Heart left ventricle (tissue), 16 donors: ENCODE measurements around the gene PKN2. TPM values are rescaled to one million over a fixed set of nuclear protein-coding genes. Genes with fewer than 3 reads are reported as not detected.

Experiments
- ATAC-seq, 4 donors: fragments of 200-7000 bp; cut with Tn5 transposase; one replicate each; pipeline ENCODE4 v1.9.1; 2020 to 2022; ENCODE audit warnings: moderate library complexity in 4 of 4, mild to moderate bottlenecking in 3 of 4, moderate number of reproducible peaks in 1 of 4
- DNase-seq, 5 donors: peaks; one replicate each; pipeline ENCODE4 v3.0.0-alpha.2; 2020
- H3K27ac ChIP-seq, 12 donors: fragments of 200-600 bp; sonication (generic) in 4 of 12; one replicate each; pipeline versions ENCODE4 v1.5.0 to v1.8.0; 2016 to 2022; ENCODE audit warnings: mild to moderate bottlenecking in 2 of 12
- H3K27me3 ChIP-seq, 9 donors: fragments of 200-600 bp; sonication (generic) in 2 of 9; one replicate each; pipeline versions ENCODE4 v1.5.1 to v1.8.0; 2016 to 2022; ENCODE audit warnings: mild to moderate bottlenecking in 3 of 9
- H3K36me3 ChIP-seq, 9 donors: fragments of 200-600 bp; sonication (generic) in 2 of 9; one replicate each; pipeline versions ENCODE4 v1.5.0 to v1.8.0; 2018 to 2022; ENCODE audit warnings: mild to moderate bottlenecking in 2 of 9
- H3K4me1 ChIP-seq, 12 donors: fragments of 200-600 bp; sonication (generic) in 4 of 12; one replicate each; pipeline versions ENCODE4 v1.5.0 to v1.8.0; 2016 to 2022; ENCODE audit warnings: mild to moderate bottlenecking in 3 of 12
- H3K4me3 ChIP-seq, 12 donors: fragments of 200-600 bp; sonication (generic) in 4 of 12; one replicate each; pipeline versions ENCODE4 v1.5.0 to v1.8.0; 2017 to 2022; ENCODE audit warnings: mild to moderate bottlenecking in 9 of 12, moderate library complexity in 4 of 12
- H3K9me3 ChIP-seq, 12 donors: fragments of 200-600 bp; sonication (generic) in 4 of 12; one replicate each; pipeline versions ENCODE4 v1.5.0 to v1.8.0; 2016 to 2022; ENCODE audit warnings: mild to moderate bottlenecking in 1 of 12
- POLR2A ChIP-seq, 2 donors: fragments of 450-650 bp; IDR thresholded peaks; one replicate each; pipeline ENCODE4 v1.6.1; 2017; ENCODE audit warnings: antibody characterized with exemption in 2 of 2, mild to moderate bottlenecking in 2 of 2, moderate library complexity in 2 of 2
- WGBS, 4 donors: extraction: QIAGEN DNeasy Blood & Tissue Kit in 2 of 4; methylation state at CpG; one replicate each; pipeline versions ENCODE4 v1.1.5 to v1.1.7; 2013 to 2018; 5-methylcytosine and 5-hydroxymethylcytosine counted together
- intact Hi-C, 10 donors: fragments of 100-400 bp; cut with DNase I; formaldehyde crosslinking; loops; one replicate each; pipeline versions ENCODE4 v1.11.1 to v1.14.2; 2022
- polyA plus RNA-seq, 2 donors: library from polyadenylated mRNA; stranded (reverse); fragments of 200-250 nt; gene quantifications; one replicate each; pipeline ENCODE4 v1.2.3, GENCODE V29; 2013
- total RNA-seq, 9 donors: library from RNA; depleted of rRNA in 2 of 9; stranded (reverse); fragments of >200 nt in 2 of 9; fragmentation: NEBNext Ultra II Directional in 3 of 9; extraction: Animal tissue kit (Norgen Biotek cat#: 25700) in 3 of 9; gene quantifications; one replicate each; pipeline versions ENCODE4 v1.1.0 to v1.2.4, GENCODE V29; 2016 to 2023
- TF ChIP-seq, protein P1 (sequence below), 12 donors: fragments of 200-600 bp; sonication (generic) in 4 of 12; IDR thresholded peaks; one replicate each; pipeline versions ENCODE4 v1.5.0 to v1.8.0; 2018 to 2022; ENCODE audit warnings: antibody characterized with exemption in 12 of 12, mild to moderate bottlenecking in 5 of 12
- donor health status: ischemic (EF 13 %, LVEDD 7.1; RV severe dilation, severe dysfunction).
- donor health status: healthy with polysubstance abuse.
- donor health status: DM: no; HTN: yes; CAD: no.
- donor health status: DM: no; HTN: no; CAD: no.
- donor health status: ischemic (EF 25% LVEDD 6.9; RV normal size, moderate dysfunction).
- donor health status: ischemic (EF 25% LVEDD 5.7; RV mildly dilated, moderate dysfunction).
- donor health status: healthy.
- donor health status: DM: yes; HTN: yes; CAD: no.
- donor health status: ischemic (EF 35%, LVEDD 5.7; RV mildly dilated, moderate dysfunction).
- donor health status: nonischemic (EF 11% LVEDD 7.7; RV severe dilation, severe dysfunction).
- donor health status: DM: yes; HTN: yes; CAD: no.
- donor health status: PGD.
- donor health status: ischemic (EF 29% LVEDD 5.4; RV normal size, mild dysfunction).
- donor health status: nonischemic (EF 23%, LVEDD 6.1; RV moderate dilation, normal function).

Gene PKN2
- total and polyA plus RNA-seq, 11 donors = 7.3 to 43.8 (median 30.9) TPM

DNA sequence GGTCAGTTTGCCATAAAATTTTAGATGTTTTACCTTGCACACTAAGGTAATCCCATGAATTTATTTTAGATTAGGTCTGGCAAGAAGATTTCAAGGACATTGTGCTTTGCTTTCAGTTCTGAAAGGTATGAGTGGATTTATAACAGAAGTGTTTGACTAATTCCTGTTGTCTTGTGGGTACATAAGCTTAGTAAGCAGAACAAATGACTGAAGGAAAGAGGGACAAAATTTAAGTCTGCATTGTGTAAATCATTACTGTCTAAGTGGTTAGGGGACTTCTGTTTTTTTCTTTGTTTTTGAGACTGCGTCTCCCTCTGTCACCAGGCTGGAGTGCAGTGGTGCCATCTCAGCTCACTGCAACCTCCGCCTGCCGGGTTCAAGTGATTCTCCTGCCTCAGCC lies 60.1 kb downstream of the PKN2 start:
- DNase-seq (no peak), ATAC-seq (no peak)
- Histone ChIP-seq H3K4me3 (no peak overlapping the region), H3K27me3 (no peaks in the 10 kb centered on the region), H3K36me3 (peaks cover 0 to 19% (median 4%) of the 10 kb centered on the region in 9 donors), H3K9me3 (no peaks in the 10 kb centered on the region), H3K4me1 (peaks cover 0 to 17% (median 0%) of the 10 kb centered on the region in 12 donors), H3K27ac (no peak overlapping the region)
- WGBS, 4 donors = 89 to 98% (median 98%) methylated on average over 3 of the region's 3 CpGs
- TF ChIP-seq, protein P1, sequence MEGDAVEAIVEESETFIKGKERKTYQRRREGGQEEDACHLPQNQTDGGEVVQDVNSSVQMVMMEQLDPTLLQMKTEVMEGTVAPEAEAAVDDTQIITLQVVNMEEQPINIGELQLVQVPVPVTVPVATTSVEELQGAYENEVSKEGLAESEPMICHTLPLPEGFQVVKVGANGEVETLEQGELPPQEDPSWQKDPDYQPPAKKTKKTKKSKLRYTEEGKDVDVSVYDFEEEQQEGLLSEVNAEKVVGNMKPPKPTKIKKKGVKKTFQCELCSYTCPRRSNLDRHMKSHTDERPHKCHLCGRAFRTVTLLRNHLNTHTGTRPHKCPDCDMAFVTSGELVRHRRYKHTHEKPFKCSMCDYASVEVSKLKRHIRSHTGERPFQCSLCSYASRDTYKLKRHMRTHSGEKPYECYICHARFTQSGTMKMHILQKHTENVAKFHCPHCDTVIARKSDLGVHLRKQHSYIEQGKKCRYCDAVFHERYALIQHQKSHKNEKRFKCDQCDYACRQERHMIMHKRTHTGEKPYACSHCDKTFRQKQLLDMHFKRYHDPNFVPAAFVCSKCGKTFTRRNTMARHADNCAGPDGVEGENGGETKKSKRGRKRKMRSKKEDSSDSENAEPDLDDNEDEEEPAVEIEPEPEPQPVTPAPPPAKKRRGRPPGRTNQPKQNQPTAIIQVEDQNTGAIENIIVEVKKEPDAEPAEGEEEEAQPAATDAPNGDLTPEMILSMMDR (IDR thresholded peaks at IDR 0.05) = no peak
- TF ChIP-seq POLR2A (IDR thresholded peaks at IDR 0.05) = no peak
- intact Hi-C loops = no loop called here

DNA sequence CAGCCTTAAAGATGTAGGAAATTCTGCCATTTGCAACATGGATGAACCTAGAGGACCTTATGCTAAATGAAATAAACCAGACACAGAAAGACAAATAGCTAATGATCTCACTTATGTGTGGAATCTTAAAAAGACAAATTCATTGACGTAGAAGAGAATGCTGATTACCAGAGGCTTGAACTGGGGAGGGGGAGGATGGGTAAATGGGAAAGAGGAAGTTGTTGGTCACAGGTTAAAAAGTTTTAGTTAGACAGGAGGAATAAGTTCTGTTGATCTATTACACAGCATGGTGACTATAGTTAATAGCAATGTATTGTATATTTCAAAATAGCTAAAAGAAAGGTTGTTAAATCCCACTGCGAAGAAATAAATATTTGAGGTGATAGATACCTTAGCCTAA lies 62.8 kb downstream of the PKN2 start:
- ATAC-seq (no peak), DNase-seq (no peak)
- Histone ChIP-seq H3K4me1 (peaks cover 0 to 7% (median 0%) of the 10 kb centered on the region in 12 donors), H3K27me3 (no peaks in the 10 kb centered on the region), H3K36me3 (peaks cover 0 to 19% (median 4%) of the 10 kb centered on the region in 9 donors), H3K4me3 (no peak overlapping the region), H3K9me3 (no peaks in the 10 kb centered on the region), H3K27ac (no peak overlapping the region)
- TF ChIP-seq, protein P1 (IDR thresholded peaks at IDR 0.05) = no peak
- TF ChIP-seq POLR2A (IDR thresholded peaks at IDR 0.05) = no peak
- 85 to 88% (median 86%) methylated on average over 2 of the region's 2 CpGs for WGBS, 4 donors
- intact Hi-C loops = no loop called here

DNA sequence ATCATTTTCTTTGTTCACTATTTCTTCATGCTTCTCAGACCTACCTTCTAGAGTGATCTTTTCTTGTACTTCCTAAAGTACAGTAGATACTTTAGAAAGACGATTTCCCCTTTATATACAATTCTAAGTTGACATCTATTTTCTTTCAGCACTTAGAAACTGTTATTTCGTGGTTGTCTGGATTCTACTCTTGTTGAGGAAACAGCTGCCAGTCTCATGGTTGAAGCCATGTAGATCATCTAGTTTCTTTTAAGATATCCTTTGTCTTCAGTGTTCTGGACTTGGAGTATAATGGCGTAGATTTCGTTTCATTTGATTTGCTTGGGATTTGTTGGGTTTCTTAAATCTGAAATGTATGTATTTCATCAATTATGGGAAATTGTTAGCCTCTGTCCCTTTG lies 67.6 kb downstream of the PKN2 start:
- no peak overlapping the region for H3K27ac ChIP-seq
- no peaks in the 10 kb centered on the region for H3K9me3 ChIP-seq
- DNase-seq (no peak), ATAC-seq (no peak)
- no peaks in the 10 kb centered on the region for H3K27me3 ChIP-seq
- no peak for TF ChIP-seq POLR2A (IDR thresholded peaks at IDR 0.05)
- TF ChIP-seq, protein P1 (IDR thresholded peaks at IDR 0.05) = no peak
- H3K4me1 ChIP-seq = no peaks in the 10 kb centered on the region
- H3K36me3 ChIP-seq = peaks cover 0 to 15% (median 5%) of the 10 kb centered on the region in 9 donors
- intact Hi-C loops = no loop called here
- WGBS, 4 donors = 92 to 94% (median 93%) methylated on average over 4 of the region's 4 CpGs
- H3K4me3 ChIP-seq = no peak overlapping the region

DNA sequence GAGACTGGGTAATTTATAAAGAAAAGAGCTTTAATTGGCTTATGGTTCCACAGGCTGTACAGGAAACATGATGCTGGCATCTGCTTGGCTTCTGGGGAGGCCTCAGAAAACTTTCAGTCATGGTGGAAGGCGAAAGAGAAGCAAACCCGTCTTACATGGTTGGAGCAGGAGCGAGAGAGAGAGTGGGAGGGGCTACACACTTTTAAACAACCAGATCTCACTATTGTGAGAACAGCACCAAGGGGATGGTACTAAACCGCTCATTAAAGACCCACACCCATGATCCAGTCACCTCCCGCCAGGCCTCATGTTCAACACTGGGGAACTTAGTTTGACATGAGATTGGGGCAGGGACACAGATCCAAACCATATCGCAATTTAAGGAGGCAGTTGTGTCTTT lies 69.4 kb downstream of the PKN2 start:
- 94 to 99% (median 98%) methylated on average over 6 of the region's 6 CpGs for WGBS, 4 donors
- DNase-seq (no peak), ATAC-seq (no peak)
- intact Hi-C loops = no loop called here
- Histone ChIP-seq H3K9me3 (no peaks in the 10 kb centered on the region), H3K36me3 (peaks cover 0 to 18% (median 5%) of the 10 kb centered on the region in 9 donors), H3K27ac (no peak overlapping the region), H3K4me3 (no peak overlapping the region), H3K27me3 (no peaks in the 10 kb centered on the region), H3K4me1 (no peaks in the 10 kb centered on the region)
- TF ChIP-seq, protein P1 (IDR thresholded peaks at IDR 0.05) = no peak
